Ishikawa (cell line): ENCODE measurements around the gene TSHZ3.

ENCODE experiments used
- CEBPB ChIP-seq: IDR thresholded peaks from 2 replicates; pipeline ENCODE4 v1.6.1; 2012
- CREB1 ChIP-seq: IDR thresholded peaks from 2 replicates; pipeline ENCODE4 v1.6.1; 2012; ENCODE audit warnings: low read depth
- EGR1 ChIP-seq: IDR thresholded peaks from 2 replicates; pipeline ENCODE4 v1.6.1; 2012
- EP300 ChIP-seq: IDR thresholded peaks from 2 replicates; pipeline ENCODE4 v1.6.1; 2012; ENCODE audit warnings: borderline replicate concordance
- FOXM1 ChIP-seq: IDR thresholded peaks from 2 replicates; pipeline ENCODE4 v1.6.1; 2012; ENCODE audit warnings: low read depth, borderline replicate concordance
- NFIC ChIP-seq: IDR thresholded peaks from 2 replicates; pipeline ENCODE4 v1.6.1; 2012
- RAD21 ChIP-seq: IDR thresholded peaks from 2 replicates; pipeline ENCODE4 v1.6.1; 2012; ENCODE audit warnings: low read depth
- TAF1 ChIP-seq: IDR thresholded peaks from 2 replicates; pipeline ENCODE4 v1.6.1; 2012; ENCODE audit warnings: low read depth, mild to moderate bottlenecking
- TCF12 ChIP-seq: IDR thresholded peaks from 2 replicates; pipeline ENCODE4 v1.6.1; 2012; ENCODE audit warnings: low read depth
- TEAD4 ChIP-seq: IDR thresholded peaks from 2 replicates; pipeline ENCODE4 v1.6.1; 2012
- YY1 ChIP-seq: IDR thresholded peaks from 2 replicates; pipeline ENCODE4 v1.6.1; 2012; ENCODE audit warnings: low read depth
- ZBTB7A ChIP-seq: IDR thresholded peaks from 2 replicates; pipeline ENCODE4 v1.6.1; 2012; ENCODE audit warnings: low read depth
- TF ChIP-seq, protein P1 (sequence below): IDR thresholded peaks from 2 replicates; pipeline ENCODE4 v1.6.1; 2012
- TF ChIP-seq, protein P2 (sequence below): IDR thresholded peaks from 2 replicates; pipeline ENCODE4 v1.6.1; 2012
- TF ChIP-seq, protein P3 (sequence below): IDR thresholded peaks from 2 replicates; pipeline ENCODE4 v1.6.1; 2012; ENCODE audit warnings: low read depth, mild to moderate bottlenecking

Gene TSHZ3, protein sequence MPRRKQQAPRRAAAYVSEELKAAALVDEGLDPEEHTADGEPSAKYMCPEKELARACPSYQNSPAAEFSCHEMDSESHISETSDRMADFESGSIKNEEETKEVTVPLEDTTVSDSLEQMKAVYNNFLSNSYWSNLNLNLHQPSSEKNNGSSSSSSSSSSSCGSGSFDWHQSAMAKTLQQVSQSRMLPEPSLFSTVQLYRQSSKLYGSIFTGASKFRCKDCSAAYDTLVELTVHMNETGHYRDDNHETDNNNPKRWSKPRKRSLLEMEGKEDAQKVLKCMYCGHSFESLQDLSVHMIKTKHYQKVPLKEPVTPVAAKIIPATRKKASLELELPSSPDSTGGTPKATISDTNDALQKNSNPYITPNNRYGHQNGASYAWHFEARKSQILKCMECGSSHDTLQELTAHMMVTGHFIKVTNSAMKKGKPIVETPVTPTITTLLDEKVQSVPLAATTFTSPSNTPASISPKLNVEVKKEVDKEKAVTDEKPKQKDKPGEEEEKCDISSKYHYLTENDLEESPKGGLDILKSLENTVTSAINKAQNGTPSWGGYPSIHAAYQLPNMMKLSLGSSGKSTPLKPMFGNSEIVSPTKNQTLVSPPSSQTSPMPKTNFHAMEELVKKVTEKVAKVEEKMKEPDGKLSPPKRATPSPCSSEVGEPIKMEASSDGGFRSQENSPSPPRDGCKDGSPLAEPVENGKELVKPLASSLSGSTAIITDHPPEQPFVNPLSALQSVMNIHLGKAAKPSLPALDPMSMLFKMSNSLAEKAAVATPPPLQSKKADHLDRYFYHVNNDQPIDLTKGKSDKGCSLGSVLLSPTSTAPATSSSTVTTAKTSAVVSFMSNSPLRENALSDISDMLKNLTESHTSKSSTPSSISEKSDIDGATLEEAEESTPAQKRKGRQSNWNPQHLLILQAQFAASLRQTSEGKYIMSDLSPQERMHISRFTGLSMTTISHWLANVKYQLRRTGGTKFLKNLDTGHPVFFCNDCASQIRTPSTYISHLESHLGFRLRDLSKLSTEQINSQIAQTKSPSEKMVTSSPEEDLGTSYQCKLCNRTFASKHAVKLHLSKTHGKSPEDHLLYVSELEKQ

DNA sequence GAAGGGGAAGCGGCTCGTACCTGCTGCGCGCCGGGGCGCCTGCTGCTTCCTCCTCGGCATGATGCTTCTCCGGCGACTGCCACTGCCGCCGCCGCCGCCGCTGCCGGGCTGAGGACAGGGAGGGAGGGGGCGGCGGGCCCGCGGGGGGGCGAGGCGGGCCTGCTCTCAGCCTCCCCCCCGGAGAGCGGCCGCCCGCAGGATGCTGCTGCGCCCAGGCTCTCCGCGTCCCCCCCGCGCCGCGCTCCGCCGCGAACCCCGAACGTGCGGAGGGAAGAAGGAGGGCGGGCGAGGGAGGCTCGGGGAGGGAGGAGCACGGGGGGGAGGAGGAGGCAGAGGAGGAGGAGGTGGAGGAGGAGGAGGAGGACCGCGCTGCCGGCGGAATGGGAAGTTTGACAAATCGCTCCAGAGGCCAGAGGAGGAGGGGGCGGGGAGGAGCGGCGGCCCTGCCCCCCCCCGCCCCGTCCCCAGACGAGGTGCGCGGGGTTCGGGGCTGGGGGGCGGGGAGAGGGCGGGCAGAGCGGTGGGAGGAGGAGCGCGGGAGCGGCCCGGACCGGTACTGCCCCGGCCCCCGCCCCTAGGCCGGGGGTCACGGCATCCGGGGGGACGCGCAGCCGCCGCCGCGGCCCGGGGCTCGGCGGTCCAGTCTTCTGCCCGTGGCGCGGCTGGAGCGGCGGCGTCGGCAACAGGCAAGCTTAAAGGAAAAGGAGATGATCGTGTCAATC lies at the start of gene TSHZ3:
TSS of gene TSHZ3 (minus strand) at position 277 of the 722 bp plus-strand sequence. CDS start at position 60, 217 bp downstream.
- TF ChIP-seq YY1: no peak
- TF ChIP-seq, protein P1, sequence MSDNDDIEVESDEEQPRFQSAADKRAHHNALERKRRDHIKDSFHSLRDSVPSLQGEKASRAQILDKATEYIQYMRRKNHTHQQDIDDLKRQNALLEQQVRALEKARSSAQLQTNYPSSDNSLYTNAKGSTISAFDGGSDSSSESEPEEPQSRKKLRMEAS: no peak

DNA sequence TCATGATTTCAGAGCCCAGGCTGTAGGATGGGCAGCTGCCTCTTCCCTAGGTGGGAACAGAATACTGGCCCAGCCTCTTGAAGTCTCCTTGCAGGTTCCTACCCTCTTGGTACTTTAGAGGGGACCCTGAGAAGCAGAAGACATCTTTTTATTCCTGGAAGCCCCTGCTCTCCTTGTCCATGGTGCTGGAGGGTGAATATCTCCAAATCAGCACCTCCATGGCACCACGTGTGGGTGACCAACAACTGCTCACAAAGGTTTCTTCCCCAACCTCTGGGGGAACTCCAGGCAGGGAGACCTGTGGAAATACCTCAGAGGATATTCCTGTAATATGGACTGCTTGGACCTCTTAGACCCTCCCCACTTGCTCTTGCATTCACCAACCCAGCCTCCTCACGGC lies 48.1 kb upstream of the TSHZ3 start:
- TF ChIP-seq CREB1: no peak
- TF ChIP-seq, protein P1: no peak

DNA sequence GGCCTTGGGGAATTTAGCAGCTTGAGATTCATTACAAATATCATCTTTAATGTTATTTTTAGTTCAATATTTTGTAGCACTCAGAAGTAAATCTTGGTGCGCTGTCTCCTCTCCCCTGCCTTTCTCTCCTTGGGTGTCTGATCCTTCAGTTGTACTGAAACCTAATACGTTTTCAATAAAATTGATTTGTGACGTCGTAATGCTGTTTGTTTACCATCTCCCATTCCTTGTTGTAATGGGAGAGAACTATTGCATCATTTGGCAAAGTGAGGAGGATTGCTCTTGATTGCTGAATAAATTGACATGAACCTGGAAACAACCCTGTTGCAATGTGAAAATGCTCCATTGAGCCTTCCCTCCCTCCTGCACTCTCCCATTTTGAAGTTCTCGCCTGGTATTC lies 43.2 kb upstream of the TSHZ3 start:
- TF ChIP-seq TCF12: no peak
- TF ChIP-seq EP300: no peak
- TF ChIP-seq TAF1: no peak
- no peak for TF ChIP-seq ZBTB7A
- TF ChIP-seq, protein P2, sequence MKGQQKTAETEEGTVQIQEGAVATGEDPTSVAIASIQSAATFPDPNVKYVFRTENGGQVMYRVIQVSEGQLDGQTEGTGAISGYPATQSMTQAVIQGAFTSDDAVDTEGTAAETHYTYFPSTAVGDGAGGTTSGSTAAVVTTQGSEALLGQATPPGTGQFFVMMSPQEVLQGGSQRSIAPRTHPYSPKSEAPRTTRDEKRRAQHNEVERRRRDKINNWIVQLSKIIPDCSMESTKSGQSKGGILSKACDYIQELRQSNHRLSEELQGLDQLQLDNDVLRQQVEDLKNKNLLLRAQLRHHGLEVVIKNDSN: no peak
- TF ChIP-seq NFIC: no peak
- TF ChIP-seq EGR1: no peak
- no peak for TF ChIP-seq FOXM1
- TF ChIP-seq, protein P1: no peak
- TF ChIP-seq, protein P3, sequence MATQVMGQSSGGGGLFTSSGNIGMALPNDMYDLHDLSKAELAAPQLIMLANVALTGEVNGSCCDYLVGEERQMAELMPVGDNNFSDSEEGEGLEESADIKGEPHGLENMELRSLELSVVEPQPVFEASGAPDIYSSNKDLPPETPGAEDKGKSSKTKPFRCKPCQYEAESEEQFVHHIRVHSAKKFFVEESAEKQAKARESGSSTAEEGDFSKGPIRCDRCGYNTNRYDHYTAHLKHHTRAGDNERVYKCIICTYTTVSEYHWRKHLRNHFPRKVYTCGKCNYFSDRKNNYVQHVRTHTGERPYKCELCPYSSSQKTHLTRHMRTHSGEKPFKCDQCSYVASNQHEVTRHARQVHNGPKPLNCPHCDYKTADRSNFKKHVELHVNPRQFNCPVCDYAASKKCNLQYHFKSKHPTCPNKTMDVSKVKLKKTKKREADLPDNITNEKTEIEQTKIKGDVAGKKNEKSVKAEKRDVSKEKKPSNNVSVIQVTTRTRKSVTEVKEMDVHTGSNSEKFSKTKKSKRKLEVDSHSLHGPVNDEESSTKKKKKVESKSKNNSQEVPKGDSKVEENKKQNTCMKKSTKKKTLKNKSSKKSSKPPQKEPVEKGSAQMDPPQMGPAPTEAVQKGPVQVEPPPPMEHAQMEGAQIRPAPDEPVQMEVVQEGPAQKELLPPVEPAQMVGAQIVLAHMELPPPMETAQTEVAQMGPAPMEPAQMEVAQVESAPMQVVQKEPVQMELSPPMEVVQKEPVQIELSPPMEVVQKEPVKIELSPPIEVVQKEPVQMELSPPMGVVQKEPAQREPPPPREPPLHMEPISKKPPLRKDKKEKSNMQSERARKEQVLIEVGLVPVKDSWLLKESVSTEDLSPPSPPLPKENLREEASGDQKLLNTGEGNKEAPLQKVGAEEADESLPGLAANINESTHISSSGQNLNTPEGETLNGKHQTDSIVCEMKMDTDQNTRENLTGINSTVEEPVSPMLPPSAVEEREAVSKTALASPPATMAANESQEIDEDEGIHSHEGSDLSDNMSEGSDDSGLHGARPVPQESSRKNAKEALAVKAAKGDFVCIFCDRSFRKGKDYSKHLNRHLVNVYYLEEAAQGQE: no peak
- no peak for TF ChIP-seq RAD21
- TF ChIP-seq YY1: no peak

DNA sequence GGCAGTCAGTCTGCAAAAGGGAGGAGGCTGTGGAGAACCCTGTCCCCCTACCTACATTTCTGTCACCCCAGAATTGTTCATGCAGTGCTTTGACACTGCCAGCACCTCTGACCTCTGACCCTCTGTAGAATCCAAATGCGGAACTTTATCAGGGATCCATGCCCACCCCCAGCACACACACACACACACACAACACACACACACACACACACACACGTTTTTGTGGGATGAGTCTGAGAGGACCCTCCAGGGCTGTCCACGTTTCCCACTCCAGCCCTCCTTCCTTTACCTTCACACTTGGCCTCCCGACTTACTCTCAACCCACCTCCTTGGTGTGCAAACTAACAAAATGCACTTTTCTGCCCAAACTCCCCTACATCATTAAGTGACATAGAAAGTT lies 42.3 kb upstream of the TSHZ3 start:
- TF ChIP-seq, protein P3: no peak
- TF ChIP-seq CREB1 (no peak), TCF12 (no peak), FOXM1 (no peak), CEBPB (no peak), ZBTB7A (no peak), EGR1 (no peak), TEAD4 (no peak), EP300 (no peak), TAF1 (no peak), NFIC (no peak), RAD21 (no peak)
- TF ChIP-seq, protein P1: no peak
- TF ChIP-seq, protein P2: no peak

DNA sequence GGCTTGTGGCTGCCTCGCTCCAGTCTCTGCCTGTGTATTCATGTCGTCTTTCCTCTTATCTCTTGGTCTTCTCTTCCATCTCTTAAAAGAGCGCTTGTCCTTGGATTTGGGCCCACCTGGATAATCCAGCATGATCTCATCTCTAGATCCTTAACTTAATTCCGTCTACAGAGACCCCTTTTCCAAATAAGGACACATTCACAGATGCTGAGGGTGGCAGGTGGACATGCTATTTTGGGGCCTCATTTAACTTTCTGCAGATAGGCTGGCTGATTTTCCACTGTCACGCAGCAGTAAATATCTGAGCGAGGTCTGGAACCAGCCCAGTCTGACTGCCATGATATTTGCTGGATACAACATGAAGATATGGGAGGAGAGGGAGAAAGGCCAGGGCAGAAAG lies 41.5 kb upstream of the TSHZ3 start:
- no peak for TF ChIP-seq TEAD4
- no peak for TF ChIP-seq YY1
- TF ChIP-seq FOXM1: no peak
- TF ChIP-seq, protein P2: no peak
- no peak for TF ChIP-seq NFIC
